ENCODE data around the gene ATG101. TPM values are rescaled to one million over a fixed set of nuclear protein-coding genes. Genes with fewer than 3 reads are reported as not detected.

The ATG101 gene, protein sequence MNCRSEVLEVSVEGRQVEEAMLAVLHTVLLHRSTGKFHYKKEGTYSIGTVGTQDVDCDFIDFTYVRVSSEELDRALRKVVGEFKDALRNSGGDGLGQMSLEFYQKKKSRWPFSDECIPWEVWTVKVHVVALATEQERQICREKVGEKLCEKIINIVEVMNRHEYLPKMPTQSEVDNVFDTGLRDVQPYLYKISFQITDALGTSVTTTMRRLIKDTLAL
- total RNA-seq, result 86.0 and 132 TPM in 2 replicates

DNA sequence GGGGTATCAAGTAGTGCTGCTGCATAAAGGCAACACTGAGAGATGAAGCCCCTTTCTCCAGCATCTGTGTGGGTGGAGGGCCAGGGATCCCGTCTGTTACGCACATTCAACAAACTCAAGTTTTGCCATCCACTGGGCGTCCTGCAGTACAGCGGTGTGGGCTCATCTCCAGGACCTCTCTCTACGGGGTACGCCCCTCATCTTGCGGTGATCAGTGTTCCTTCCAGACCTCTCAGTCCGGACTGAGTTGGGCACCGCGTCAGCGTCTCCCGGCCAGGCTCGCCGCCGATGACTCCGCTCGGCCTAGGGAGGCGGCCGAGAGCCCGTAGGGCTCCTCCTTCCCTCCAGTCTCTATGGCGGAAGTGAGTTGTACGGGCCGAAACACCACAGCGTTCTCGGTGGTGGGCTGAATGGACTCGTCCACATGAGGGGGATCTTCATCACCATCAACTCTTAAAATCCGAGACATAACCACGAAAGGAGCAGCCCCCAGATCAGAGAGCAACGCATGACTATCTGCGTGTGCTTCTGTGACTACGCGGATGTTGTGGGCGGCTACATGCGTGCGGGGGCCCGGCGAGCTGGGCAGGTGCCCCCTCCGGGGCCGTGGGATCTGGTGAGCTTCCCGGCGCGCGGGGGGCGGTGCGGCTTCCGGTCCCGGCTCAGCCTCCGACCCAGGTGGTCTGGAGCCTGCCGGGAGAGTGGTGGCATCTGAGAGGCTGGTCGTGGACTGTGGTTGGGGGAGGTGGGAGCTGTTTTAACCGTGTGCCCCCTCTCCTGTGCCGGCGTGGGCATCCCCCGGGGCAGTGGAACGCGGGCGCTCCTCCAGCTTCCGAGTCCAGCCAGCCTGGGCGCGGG, at the start of gene ATG101:
Gene ATG101 (plus strand): TSS at position 652 of the 858 bp plus-strand sequence. CDS start 3,673 bp downstream, outside the sequence.

DNA sequence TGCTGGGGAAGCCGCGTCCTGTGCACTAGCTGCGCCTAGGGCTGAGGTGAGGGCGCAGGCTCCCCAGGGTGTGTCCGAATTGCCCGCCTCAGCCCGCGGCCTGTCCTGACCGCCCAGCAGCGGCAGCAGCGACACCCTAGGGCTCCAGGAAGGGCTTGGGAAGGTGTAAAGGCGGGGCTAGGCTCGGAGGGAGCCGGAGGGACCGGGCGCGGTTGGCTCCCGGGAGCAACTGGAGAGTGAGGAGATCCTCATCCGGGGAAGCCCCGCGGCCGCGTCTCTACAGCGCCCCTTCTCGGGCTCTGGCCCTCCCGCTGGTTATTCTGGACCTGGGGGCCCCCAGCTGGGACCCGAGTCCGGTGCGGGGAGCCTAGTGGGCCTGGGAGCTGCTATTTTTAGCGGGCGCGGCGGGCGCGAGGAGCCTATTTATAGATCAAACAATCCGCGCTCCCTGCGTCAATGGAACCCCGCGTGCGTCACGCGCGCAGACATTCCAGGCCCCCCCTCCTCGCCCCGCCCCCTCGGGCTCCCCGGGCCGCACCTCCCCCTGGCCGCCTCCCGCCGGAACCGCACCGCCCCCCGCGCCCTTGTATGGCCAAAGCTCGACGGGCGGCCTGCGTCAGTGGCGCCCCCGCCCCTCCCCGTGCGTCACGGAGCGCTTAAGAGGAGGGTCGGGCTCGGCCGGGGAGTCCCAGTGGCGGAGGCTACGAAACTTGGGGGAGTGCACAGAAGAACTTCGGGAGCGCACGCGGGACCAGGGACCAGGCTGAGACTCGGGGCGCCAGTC, 18.8 kb upstream of the ATG101 start, which contains the start of gene NR4A1:
Gene NR4A1 (plus strand): TSS at position 685 of the 784 bp plus-strand sequence. CDS start 2,887 bp downstream, outside the sequence.

DNA sequence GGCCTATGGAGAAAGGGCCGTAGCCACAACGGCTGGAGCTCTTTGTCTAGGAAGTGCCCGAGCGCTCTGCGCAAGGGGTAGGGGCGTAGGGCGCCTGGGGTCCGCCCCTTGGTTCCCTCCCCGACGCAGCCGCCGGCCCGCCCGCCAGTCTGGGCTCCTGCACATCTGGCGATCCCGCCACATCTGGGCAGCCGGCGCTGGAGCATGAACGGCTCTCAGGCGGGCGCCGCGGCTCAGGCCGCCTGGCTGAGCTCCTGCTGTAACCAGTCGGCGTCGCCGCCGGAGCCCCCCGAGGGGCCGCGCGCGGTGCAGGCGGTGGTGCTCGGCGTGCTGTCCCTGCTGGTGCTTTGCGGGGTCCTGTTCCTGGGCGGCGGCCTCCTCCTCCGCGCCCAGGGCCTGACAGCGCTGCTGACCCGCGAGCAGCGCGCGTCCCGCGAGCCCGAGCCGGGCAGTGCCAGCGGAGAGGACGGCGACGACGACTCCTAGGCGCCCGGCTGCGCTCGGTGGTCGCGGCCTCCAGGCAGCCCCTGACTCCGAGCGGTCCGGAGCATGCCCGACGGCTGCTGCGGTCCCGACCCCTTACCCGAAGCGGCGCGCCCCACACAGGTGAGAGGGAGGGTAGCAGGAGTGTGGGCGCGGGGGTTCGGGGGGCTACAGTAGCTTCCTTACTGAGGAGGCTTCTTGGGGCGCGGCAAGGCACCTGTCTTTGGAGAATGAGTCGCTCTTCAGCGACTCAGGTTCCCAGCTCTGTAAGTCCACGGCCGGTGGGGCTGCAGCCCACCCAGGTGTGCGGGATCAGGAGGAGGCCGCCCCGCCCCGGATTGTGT, 10.0 kb downstream of the ATG101 start, which contains the start of gene SMIM41:
Gene SMIM41 (plus strand): TSS at position 129 of the 827 bp plus-strand sequence. CDS start 76 bp downstream, at position 205.

Other genes with a start within 250 kb of the ATG101 start
- 0.22 and 0.29 TPM in 2 replicates for gene FIGNL2, start 221.3 kb upstream of the ATG101 start, total RNA-seq
- gene ANKRD33, start 181.9 kb upstream of the ATG101 start, total RNA-seq, result not detected in 2 replicates
- gene ACVRL1, start 162.5 kb upstream of the ATG101 start, total RNA-seq, result 2.2 and 24.1 TPM in 2 replicates
- 13.6 and 20.1 TPM in 2 replicates for gene ACVR1B, start 118.3 kb upstream of the ATG101 start, total RNA-seq
- 1.9 and 5.0 TPM in 2 replicates for gene TAMALIN, start 63.0 kb upstream of the ATG101 start, total RNA-seq
- 4.2 and 9.6 TPM in 2 replicates for gene NR4A1, start 18.5 kb upstream of the ATG101 start, total RNA-seq
- 1.0 and 1.1 TPM in 2 replicates for gene SMIM41, start 9.7 kb downstream of the ATG101 start, total RNA-seq
- gene KRT80, start 122.0 kb downstream of the ATG101 start, total RNA-seq, result 0.22 and 1.4 TPM in 2 replicates
- 1.1 and 7.0 TPM in 2 replicates for gene KRT7, start 163.3 kb downstream of the ATG101 start, total RNA-seq
- gene KRT86, start 204.7 kb downstream of the ATG101 start, total RNA-seq, result under 0.01 TPM in 1 of 2 replicates, not detected in the other
- 0.14 TPM in 1 of 2 replicates, not detected in the other for gene KRT81, start 221.6 kb downstream of the ATG101 start, total RNA-seq